ENCODE data around the gene HOXA6.

Gene HOXA6

DNA sequence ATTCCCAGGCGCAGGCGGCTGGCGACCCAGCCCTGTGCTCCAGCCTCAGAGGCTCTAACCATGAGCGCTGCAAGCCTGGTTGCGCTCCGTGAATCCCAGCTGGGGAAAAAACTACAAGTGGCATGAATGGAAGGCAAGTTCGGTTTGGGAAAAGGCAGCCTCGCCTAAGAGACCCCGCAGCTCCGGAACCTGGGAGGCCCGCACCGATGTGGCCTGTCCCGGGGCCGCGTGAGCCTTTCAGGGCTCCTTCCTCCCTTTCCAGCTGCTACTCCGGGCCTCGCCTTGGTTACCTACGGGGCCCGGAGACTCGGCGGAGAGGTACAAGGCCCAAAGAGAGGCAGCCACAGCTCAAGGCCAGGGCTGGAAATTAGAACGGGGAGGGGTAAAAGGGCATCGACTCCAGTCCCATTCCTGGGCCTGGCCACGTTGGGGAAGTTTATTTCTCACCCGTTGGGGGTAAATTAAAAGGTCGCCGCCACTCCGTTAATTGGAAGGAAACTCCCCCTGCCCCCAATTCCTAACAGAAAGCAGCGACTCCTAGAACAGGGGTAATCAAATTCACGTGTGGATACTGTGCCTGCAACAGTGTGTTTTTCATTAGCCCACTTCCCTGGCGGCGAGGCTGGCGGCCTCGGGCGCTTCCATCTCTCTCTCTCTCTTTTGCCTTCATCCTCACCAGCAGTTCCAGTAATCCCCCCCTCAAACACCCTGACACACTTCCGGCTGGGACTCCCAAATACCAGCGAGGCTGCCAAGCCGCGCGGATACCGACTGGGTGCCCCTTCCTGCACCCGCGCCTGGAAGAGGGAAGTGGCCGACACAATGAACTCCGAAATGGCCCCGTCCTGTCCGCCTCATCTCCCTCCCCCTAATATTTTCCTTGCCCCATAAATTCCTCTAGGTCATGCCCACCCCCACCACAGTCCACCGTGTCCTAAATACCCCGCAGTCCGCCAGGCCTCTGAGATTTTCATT lies 19.2 kb upstream of the HOXA6 start:
- TF ChIP-seq, protein P1, sequence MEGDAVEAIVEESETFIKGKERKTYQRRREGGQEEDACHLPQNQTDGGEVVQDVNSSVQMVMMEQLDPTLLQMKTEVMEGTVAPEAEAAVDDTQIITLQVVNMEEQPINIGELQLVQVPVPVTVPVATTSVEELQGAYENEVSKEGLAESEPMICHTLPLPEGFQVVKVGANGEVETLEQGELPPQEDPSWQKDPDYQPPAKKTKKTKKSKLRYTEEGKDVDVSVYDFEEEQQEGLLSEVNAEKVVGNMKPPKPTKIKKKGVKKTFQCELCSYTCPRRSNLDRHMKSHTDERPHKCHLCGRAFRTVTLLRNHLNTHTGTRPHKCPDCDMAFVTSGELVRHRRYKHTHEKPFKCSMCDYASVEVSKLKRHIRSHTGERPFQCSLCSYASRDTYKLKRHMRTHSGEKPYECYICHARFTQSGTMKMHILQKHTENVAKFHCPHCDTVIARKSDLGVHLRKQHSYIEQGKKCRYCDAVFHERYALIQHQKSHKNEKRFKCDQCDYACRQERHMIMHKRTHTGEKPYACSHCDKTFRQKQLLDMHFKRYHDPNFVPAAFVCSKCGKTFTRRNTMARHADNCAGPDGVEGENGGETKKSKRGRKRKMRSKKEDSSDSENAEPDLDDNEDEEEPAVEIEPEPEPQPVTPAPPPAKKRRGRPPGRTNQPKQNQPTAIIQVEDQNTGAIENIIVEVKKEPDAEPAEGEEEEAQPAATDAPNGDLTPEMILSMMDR (conservative IDR thresholded peaks at IDR 0.05; ENCODE audit: low read depth, low read length) = no peak
- DNase-seq (ENCODE audit: low read depth) = no peak
- no peak overlapping the region for H3K4me3 ChIP-seq (ENCODE audit: low read depth, low read length)

- no peak overlapping the region for H3K4me3 ChIP-seq (ENCODE audit: low read depth, low read length)
- DNase-seq (ENCODE audit: low read depth) = no peak
- TF ChIP-seq, protein P1 (conservative IDR thresholded peaks at IDR 0.05; ENCODE audit: low read depth, low read length) = no peak
Observed at GRCh38 chr7:27165996-27166530, 18.5 kb upstream of the HOXA6 start.

GRCh38 chr7:27165089-27165995 lies 17.8 kb upstream of the HOXA6 start, which contains the start of gene HOXA9:
Gene HOXA9, minus strand, starts transcription at chr7:27165537. Its CDS starts 80 bp downstream, at chr7:27165457.
- TF ChIP-seq, protein P1 (conservative IDR thresholded peaks at IDR 0.05; ENCODE audit: low read depth, low read length) = no peak
- no peak within 1 kb of the TSS for H3K4me3 ChIP-seq (ENCODE audit: low read depth, low read length)
- DNase-seq (ENCODE audit: low read depth) = no peak

DNA sequence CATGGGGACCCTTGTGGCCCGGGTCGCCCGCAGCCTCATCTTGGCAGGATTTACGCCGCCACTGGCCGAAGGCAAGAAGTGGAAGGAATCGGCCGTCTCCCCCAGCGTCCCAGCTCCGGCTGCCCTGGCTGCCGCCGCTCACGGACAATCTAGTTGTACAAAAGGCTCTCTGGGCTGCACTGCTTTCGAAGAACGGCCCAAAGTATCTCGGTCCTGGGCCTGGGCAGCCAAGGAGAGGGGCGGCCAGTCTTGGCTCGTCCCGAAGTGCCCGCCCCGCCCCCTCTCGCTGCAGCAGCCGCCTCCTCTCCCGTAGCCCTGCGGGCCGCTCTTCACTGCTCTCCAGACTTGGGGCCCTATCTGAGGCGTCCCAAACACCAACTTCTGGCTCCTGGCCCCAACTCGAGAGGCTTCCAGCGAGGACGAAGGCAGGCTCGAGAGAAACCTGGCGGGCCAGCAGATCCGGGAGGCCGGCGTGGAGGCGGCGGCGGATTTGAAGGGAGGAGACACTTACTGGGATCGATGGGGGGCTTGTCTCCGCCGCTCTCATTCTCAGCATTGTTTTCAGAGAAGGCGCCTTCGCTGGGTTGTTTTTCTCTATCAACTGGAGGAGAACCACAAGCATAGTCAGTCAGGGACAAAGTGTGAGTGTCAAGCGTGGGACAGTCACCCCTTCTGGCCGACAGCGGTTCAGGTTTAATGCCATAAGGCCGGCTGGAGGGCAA lies 17.0 kb upstream of the HOXA6 start:
- TF ChIP-seq, protein P1 (conservative IDR thresholded peaks at IDR 0.05; ENCODE audit: low read depth, low read length) = no peak
- no peak for DNase-seq (ENCODE audit: low read depth)
- H3K4me3 ChIP-seq (ENCODE audit: low read depth, low read length) = no peak overlapping the region

- TF ChIP-seq, protein P1 (conservative IDR thresholded peaks at IDR 0.05; ENCODE audit: low read depth, low read length) = no peak
- H3K4me3 ChIP-seq (ENCODE audit: low read depth, low read length) = no peak overlapping the region
- DNase-seq (ENCODE audit: low read depth) = no peak
Observed at GRCh38 chr7:27164045-27164366, 16.4 kb upstream of the HOXA6 start.

GRCh38 chr7:27163288-27164044 lies 15.9 kb upstream of the HOXA6 start:
- H3K4me3 ChIP-seq (ENCODE audit: low read depth, low read length) = no peak overlapping the region
- TF ChIP-seq, protein P1 (conservative IDR thresholded peaks at IDR 0.05; ENCODE audit: low read depth, low read length) = no peak
- no peak for DNase-seq (ENCODE audit: low read depth)

Data from choroid plexus epithelial cell (primary cell).